Mammary epithelial cell (primary cell): ENCODE measurements around the gene MRO.

ENCODE experiments used
- EZH2 ChIP-seq: IDR thresholded peaks from 2 replicates; pipeline ENCODE4 v1.6.1; 2012; ENCODE audit warnings: low read length, inconsistent platforms, borderline replicate concordance
- TF ChIP-seq, protein P1 (sequence below), 2 donors: IDR thresholded peaks in 1 of 2; conservative IDR thresholded peaks in 1 of 2; 2 replicates each; pipeline ENCODE4 v1.5.1; 2011 to 2012; ENCODE audit warnings: inconsistent platforms in 2 of 2, low read length in 2 of 2, mild to moderate bottlenecking in 2 of 2, control low read depth in 1 of 2, low read depth in 1 of 2; ENCODE audit not compliant: insufficient read depth in 1 of 2; ENCODE audit errors: extremely low read depth in 1 of 2

DNA sequence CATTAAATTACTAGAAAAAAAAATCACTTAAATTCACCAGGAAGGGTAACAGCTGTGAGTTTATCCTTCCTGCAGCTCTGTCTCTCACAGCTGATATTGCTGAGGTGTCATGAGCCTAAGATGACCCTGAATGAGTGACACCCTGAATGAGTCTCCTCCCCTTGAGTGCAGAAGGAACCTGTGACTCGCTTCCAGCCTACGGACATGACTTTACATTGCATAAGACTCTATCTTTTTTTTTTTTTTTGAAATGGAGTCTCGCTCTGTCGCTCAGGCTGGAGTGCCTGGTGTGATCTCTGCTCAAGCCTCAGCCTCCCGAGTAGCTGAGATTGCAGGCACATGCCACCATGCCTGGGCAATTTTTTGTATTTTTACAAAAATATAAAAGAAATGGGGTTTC is 14.1 kb downstream of the MRO start:
- TF ChIP-seq, protein P1, sequence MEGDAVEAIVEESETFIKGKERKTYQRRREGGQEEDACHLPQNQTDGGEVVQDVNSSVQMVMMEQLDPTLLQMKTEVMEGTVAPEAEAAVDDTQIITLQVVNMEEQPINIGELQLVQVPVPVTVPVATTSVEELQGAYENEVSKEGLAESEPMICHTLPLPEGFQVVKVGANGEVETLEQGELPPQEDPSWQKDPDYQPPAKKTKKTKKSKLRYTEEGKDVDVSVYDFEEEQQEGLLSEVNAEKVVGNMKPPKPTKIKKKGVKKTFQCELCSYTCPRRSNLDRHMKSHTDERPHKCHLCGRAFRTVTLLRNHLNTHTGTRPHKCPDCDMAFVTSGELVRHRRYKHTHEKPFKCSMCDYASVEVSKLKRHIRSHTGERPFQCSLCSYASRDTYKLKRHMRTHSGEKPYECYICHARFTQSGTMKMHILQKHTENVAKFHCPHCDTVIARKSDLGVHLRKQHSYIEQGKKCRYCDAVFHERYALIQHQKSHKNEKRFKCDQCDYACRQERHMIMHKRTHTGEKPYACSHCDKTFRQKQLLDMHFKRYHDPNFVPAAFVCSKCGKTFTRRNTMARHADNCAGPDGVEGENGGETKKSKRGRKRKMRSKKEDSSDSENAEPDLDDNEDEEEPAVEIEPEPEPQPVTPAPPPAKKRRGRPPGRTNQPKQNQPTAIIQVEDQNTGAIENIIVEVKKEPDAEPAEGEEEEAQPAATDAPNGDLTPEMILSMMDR (conservative IDR thresholded peaks at IDR 0.05 in 1 of 2, IDR thresholded peaks at IDR 0.05 in 1 of 2; ENCODE audit: extremely low read depth in 1 of 2, insufficient read depth in 1 of 2, low read depth in 1 of 2, low read length in 2 of 2), result no peak
- no peak for TF ChIP-seq EZH2
